ENCODE measurements around the gene PROP1. TPM values are rescaled to one million over a fixed set of nuclear protein-coding genes. Genes with fewer than 3 reads are reported as not detected.

The PROP1 gene
- total and polyA plus RNA-seq, 2 donors (not counting 3 experiments of a cell fraction or from before 2014, with no cell fraction given): not detected

DNA sequence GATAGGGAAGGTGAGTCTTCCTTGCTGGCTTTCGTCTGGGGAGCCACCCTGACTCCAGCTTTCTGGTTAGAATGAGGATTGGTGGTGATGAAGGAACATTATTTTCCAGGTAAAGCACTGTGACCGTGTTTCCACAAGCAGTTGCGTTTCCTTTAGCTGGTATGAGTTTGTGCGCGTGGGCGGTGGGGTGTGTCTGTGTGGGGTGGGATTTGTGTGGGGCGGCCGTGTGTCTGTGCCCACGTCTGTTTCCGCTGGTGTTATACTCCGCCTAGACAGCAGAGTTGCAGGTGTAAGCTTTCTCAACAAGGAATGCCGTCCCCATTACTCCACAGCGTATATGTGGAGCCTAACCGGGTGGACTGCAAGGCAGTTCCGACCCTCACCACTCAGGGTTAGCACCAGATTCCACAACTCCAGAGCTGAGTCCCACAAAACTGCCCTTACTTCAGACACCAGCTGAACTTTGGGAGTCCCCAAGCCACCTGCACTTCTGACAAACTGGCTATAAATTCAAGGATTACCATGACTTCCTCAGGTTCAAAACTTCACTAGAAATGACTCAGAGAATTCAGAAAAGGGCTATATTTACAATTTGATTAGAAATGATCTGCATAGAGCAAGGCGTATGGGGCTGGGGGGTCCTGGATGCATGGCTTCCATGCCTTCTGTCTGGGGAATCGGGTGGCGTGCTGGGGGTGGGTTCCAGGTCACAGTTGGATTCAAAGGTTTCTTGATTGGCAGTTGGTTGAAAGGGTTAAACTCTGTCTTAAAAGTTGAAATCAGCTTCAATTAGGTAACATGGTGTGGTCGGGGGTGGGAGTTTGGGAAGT, 29.8 kb downstream of the PROP1 start:
- FAIRE-seq (no peak), DNase-seq (ENCODE audit: low read depth, low spot score) (no peak)
- no peaks in the 10 kb centered on the region for H3K36me3 ChIP-seq (ENCODE audit: control insufficient read depth in 2 of 2, extremely low read depth in 1 of 2, insufficient read depth in 2 of 2, low read length in 2 of 2)
- no peak overlapping the region for H3K27ac ChIP-seq (ENCODE audit: insufficient read depth, low read depth, low read length)
- no TSS peak for BruUV-seq (replicated peaks)
- dilution Hi-C loops (cut with MboI; ENCODE audit: extremely low pct_ligation_motif_present, low sequenced_read_pairs): no loop called here
- no peaks in the 10 kb centered on the region for H3K9me1 ChIP-seq (replicated peaks; ENCODE audit: control insufficient read depth, extremely low read depth, insufficient read depth, low read length)
- intact Hi-C loops (cut with micrococcal nuclease): no loop called here
- ChIA-PET CTCF (no interaction called here), POLR2A (no interaction called here)
- no peaks in the 10 kb centered on the region for H3K79me2 ChIP-seq (ENCODE audit: control insufficient read depth, insufficient read depth, low read length)
- H3K9me3 ChIP-seq (replicated peaks; ENCODE audit: control insufficient read depth, insufficient read depth, low read length): no peaks in the 10 kb centered on the region
- H3K4me2 ChIP-seq (ENCODE audit: insufficient read depth, low read length): no peak overlapping the region
- no peaks in the 10 kb centered on the region for H4K20me1 ChIP-seq (replicated peaks; ENCODE audit: control insufficient read depth, extremely low read depth, insufficient read depth, low read length)
- H3K4me1 ChIP-seq (ENCODE audit: control insufficient read depth, extremely low read depth, insufficient read depth, low read length): peaks cover 17% of the 10 kb centered on the region
- no peak overlapping the region for H2AFZ ChIP-seq (ENCODE audit: low read depth, low read length)
- no peaks in the 10 kb centered on the region for H3K27me3 ChIP-seq (ENCODE audit: control insufficient read depth in 2 of 2, insufficient read depth in 2 of 2, low read length in 2 of 2)
- TF ChIP-seq, protein P1, sequence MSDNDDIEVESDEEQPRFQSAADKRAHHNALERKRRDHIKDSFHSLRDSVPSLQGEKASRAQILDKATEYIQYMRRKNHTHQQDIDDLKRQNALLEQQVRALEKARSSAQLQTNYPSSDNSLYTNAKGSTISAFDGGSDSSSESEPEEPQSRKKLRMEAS (IDR thresholded peaks at IDR 0.05; ENCODE audit: insufficient read depth, insufficient read length): no peak
- TF ChIP-seq FOS (IDR thresholded peaks at IDR 0.05; ENCODE audit: borderline replicate concordance, insufficient read depth, low read length): no peak
- no peak for TF ChIP-seq EZH2 (IDR thresholded peaks at IDR 0.05; ENCODE audit: borderline replicate concordance, low read depth, low read length, severe bottlenecking)
- TF ChIP-seq, protein P2, sequence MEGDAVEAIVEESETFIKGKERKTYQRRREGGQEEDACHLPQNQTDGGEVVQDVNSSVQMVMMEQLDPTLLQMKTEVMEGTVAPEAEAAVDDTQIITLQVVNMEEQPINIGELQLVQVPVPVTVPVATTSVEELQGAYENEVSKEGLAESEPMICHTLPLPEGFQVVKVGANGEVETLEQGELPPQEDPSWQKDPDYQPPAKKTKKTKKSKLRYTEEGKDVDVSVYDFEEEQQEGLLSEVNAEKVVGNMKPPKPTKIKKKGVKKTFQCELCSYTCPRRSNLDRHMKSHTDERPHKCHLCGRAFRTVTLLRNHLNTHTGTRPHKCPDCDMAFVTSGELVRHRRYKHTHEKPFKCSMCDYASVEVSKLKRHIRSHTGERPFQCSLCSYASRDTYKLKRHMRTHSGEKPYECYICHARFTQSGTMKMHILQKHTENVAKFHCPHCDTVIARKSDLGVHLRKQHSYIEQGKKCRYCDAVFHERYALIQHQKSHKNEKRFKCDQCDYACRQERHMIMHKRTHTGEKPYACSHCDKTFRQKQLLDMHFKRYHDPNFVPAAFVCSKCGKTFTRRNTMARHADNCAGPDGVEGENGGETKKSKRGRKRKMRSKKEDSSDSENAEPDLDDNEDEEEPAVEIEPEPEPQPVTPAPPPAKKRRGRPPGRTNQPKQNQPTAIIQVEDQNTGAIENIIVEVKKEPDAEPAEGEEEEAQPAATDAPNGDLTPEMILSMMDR (IDR thresholded peaks at IDR 0.05; ENCODE audit: extremely low read depth in 1 of 2, insufficient read depth in 1 of 2, low read depth in 1 of 2, low read length in 2 of 2): no peak
- TF ChIP-seq MYC (IDR thresholded peaks at IDR 0.05; ENCODE audit: low read depth, low read length): no peak
- no peak for TF ChIP-seq JUN (IDR thresholded peaks at IDR 0.05; ENCODE audit: borderline replicate concordance, insufficient read depth, insufficient read length, low read depth)
- no peak for TF ChIP-seq GATA2 (IDR thresholded peaks at IDR 0.05; ENCODE audit: insufficient read depth, insufficient read length, low read depth, low read length)
- TF ChIP-seq POLR2AphosphoS5 (IDR thresholded peaks at IDR 0.05; ENCODE audit: insufficient read depth, low read depth, low read length): no peak
- no peak for TF ChIP-seq POLR2A (IDR thresholded peaks at IDR 0.05; ENCODE audit: low read depth, low read length)
- H3K4me3 ChIP-seq (replicated peaks in 1 of 3; ENCODE audit: insufficient read depth in 1 of 3, low read depth in 1 of 3, low read length in 3 of 3): no peak overlapping the region
- H3K9ac ChIP-seq (replicated peaks; ENCODE audit: extremely low read depth, insufficient read depth, low read length): no peak overlapping the region

All from endothelial cell of umbilical vein (primary cell).